Prostate gland (tissue), 2 donors: ENCODE measurements around the gene MYDGF.

Experiments
- POLR2A ChIP-seq: fragments of 450-650 bp; IDR thresholded peaks from one replicate; pipeline ENCODE4 v1.6.1; 2016; ENCODE audit warnings: antibody characterized with exemption, mild to moderate bottlenecking
- TF ChIP-seq, protein P1 (sequence below), 4 experiments: fragments of 200-600 bp in 2 of 4; fragments of 450-650 bp in 2 of 4; sonication (generic) in 2 of 4; IDR thresholded peaks; 1 replicate in 3 of 4; 2 replicates in 1 of 4; pipeline ENCODE4 v1.5.1; 2016 to 2019; ENCODE audit warnings: antibody characterized with exemption in 4 of 4, mild to moderate bottlenecking in 2 of 4, moderate library complexity in 2 of 4

DNA sequence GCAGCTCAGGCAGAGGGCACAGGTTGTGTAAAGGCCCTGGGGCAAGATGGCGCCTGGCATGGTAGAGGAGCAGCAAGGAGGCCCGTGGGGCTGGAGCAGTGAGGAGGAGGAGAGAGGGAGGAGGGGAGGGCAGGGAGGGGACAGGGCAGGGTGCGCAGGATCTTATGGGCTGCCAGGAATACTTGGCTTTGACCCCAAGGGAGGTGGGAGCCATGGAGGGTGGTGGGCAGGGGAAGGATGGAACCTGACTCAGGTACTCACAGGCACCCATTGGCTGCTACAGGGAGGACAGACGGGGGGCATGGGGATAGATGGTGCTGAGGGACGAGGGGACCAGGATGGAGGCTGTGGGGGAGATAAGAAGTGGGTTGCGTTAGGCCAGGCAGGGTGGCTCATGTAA lies 27.5 kb downstream of the MYDGF start:
- TF ChIP-seq, protein P1, sequence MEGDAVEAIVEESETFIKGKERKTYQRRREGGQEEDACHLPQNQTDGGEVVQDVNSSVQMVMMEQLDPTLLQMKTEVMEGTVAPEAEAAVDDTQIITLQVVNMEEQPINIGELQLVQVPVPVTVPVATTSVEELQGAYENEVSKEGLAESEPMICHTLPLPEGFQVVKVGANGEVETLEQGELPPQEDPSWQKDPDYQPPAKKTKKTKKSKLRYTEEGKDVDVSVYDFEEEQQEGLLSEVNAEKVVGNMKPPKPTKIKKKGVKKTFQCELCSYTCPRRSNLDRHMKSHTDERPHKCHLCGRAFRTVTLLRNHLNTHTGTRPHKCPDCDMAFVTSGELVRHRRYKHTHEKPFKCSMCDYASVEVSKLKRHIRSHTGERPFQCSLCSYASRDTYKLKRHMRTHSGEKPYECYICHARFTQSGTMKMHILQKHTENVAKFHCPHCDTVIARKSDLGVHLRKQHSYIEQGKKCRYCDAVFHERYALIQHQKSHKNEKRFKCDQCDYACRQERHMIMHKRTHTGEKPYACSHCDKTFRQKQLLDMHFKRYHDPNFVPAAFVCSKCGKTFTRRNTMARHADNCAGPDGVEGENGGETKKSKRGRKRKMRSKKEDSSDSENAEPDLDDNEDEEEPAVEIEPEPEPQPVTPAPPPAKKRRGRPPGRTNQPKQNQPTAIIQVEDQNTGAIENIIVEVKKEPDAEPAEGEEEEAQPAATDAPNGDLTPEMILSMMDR (IDR thresholded peaks at IDR 0.05) = no peak
- no peak for TF ChIP-seq POLR2A
